Right hindlimb (tissue), 1 donor: ENCODE data around the gene NFE2L3.
"Not testable (repeated sequence)": the region's sequence is repeated elsewhere in the genome, so short reads cannot be mapped to it uniquely, and the experiment has no call there.

Experiments
- DNase-seq: peaks from one replicate; pipeline ENCODE4 v3.0.0-alpha.2; 2018

The NFE2L3 gene

GRCh38 chr7:26169271-26169670 is 17.3 kb downstream of the NFE2L3 start:
- DNase-seq = no peak

- no peak for DNase-seq
These were observed 18.7 kb downstream of the NFE2L3 start for GRCh38 chr7:26170663-26171062.

GRCh38 chr7:26171601-26172000 is 19.6 kb downstream of the NFE2L3 start:
- no peak for DNase-seq

- DNase-seq = no peak
These were observed 20.1 kb downstream of the NFE2L3 start for GRCh38 chr7:26172048-26172447.

GRCh38 chr7:26175903-26176302 is 23.9 kb downstream of the NFE2L3 start:
- not testable (repeated sequence) for DNase-seq

GRCh38 chr7:26176696-26177095 is 24.7 kb downstream of the NFE2L3 start:
- DNase-seq = not testable (repeated sequence)

GRCh38 chr7:26177269-26177668 is 25.3 kb downstream of the NFE2L3 start:
- not testable (repeated sequence) for DNase-seq

GRCh38 chr7:26178272-26178960 is 26.4 kb downstream of the NFE2L3 start:
- DNase-seq = no peak

- DNase-seq = no peak
These were observed 27.4 kb downstream of the NFE2L3 start for GRCh38 chr7:26179422-26179821.

- no peak for DNase-seq
These were observed 28.0 kb downstream of the NFE2L3 start for GRCh38 chr7:26179826-26180497.

- DNase-seq = no peak
These were observed 28.8 kb downstream of the NFE2L3 start for GRCh38 chr7:26180792-26181198.

- no peak for DNase-seq
These were observed 29.7 kb downstream of the NFE2L3 start for GRCh38 chr7:26181474-26182227.

- DNase-seq = no peak
These were observed 30.3 kb downstream of the NFE2L3 start for GRCh38 chr7:26182283-26182682.

GRCh38 chr7:26182706-26183105 is 30.7 kb downstream of the NFE2L3 start:
- no peak for DNase-seq

GRCh38 chr7:26183545-26184280 is 31.7 kb downstream of the NFE2L3 start:
- no peak for DNase-seq

GRCh38 chr7:26184281-26185101 is 32.5 kb downstream of the NFE2L3 start:
- DNase-seq = not testable (repeated sequence)

- no peak for DNase-seq
These were observed 33.3 kb downstream of the NFE2L3 start for GRCh38 chr7:26185131-26185843.

- no peak for DNase-seq
These were observed 33.8 kb downstream of the NFE2L3 start for GRCh38 chr7:26185844-26186180.

GRCh38 chr7:26186364-26187311 is 34.6 kb downstream of the NFE2L3 start:
- no peak for DNase-seq
